Mucosa of rectum (tissue), 2 donors: ENCODE measurements around the gene TRABD2B.

Source experiments
- H3K27ac ChIP-seq, 2 donors: one replicate each; pipeline ENCODE4 v1.7.0; 2013; ENCODE audit warnings: inconsistent platforms in 2 of 2, low read depth in 2 of 2, low read length in 2 of 2
- H3K27me3 ChIP-seq, 2 donors: one replicate each; pipeline ENCODE4 v1.7.0; 2013; ENCODE audit warnings: low read length in 2 of 2; ENCODE audit not compliant: control insufficient read depth in 2 of 2, insufficient read depth in 2 of 2
- H3K36me3 ChIP-seq, 2 donors: one replicate each; pipeline ENCODE4 v1.7.0; 2013; ENCODE audit warnings: low read length in 2 of 2; ENCODE audit not compliant: control insufficient read depth in 2 of 2, insufficient read depth in 2 of 2
- H3K4me1 ChIP-seq, 2 donors: one replicate each; pipeline ENCODE4 v1.7.0; 2013; ENCODE audit warnings: low read length in 2 of 2, mild to moderate bottlenecking in 1 of 2; ENCODE audit not compliant: control insufficient read depth in 2 of 2, insufficient read depth in 2 of 2
- H3K4me3 ChIP-seq, 2 donors: one replicate each; pipeline ENCODE4 v1.7.0; 2013; ENCODE audit warnings: low read length in 2 of 2
- H3K9ac ChIP-seq, 2 donors: one replicate each; pipeline ENCODE4 v1.7.0; 2013; ENCODE audit warnings: low read length in 2 of 2, low read depth in 1 of 2, mild to moderate bottlenecking in 1 of 2
- H3K9me3 ChIP-seq, 2 donors: one replicate each; pipeline ENCODE4 v1.7.0; 2013; ENCODE audit warnings: low read length in 2 of 2; ENCODE audit not compliant: control insufficient read depth in 2 of 2
- donor health status: healthy.
- donor health status: Normal muscosa, but diverticular disease.

Gene TRABD2B

DNA sequence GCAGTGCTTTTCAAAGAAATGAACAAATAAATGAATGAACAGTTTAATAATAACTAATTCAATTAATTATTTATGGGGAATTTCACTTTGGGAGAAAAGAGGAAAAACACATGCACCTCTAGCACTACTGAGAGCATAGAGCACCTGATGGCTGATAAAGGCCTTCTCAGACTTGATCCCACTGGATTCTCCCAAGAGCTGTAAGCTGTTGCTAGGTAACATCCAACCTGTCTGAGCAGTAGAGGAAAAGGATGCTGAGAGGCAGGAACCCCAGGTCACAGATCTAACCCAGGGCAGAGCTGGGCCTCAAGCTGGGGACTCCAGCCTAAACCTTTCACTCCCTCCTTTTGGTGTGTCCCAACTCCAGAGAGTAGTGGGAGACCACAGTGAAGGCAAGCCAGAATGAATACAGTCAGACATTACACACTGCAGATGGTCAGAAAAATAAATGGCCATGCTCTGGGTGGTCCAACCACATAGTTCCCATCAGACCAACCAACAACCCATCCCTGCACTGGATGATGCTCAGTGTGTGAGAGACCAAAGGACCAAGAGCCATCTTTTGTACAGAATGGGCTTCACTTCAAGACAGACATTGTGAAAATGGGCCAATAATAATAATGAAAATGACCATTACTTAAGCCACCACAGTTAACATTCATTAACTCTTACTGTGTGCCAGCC, 15.4 kb downstream of the TRABD2B start:
- Histone ChIP-seq H3K27ac (no peak overlapping the region), H3K36me3 (no peaks in the 10 kb centered on the region), H3K9ac (no peak overlapping the region), H3K4me1 (peaks cover 0 to 3% of the 10 kb centered on the region in 2 donors), H3K4me3 (no peak overlapping the region), H3K27me3 (no peaks in the 10 kb centered on the region), H3K9me3 (no peaks in the 10 kb centered on the region)

DNA sequence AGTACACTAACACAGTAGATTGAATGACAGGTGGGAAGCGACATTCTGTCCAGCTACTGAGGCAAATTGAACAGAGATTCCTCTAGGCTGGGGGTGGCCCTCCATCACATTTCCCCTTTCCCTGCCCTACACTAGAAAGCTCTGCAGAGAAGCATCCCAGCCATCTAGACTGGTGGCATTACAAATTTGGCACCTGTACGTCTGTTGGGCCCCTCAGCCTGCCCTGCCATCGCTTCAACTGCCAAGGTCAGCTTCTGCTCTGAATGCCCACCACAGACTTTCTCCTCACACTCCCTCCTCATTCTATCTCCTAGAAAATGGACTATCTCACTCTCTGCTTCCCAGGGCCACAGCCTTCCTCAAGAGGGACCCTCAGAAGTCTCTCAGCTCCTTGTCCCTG, 16.7 kb downstream of the TRABD2B start:
- no peak overlapping the region for H3K9ac ChIP-seq
- H3K36me3 ChIP-seq = no peaks in the 10 kb centered on the region
- no peak overlapping the region for H3K4me3 ChIP-seq
- no peak overlapping the region for H3K27ac ChIP-seq
- no peaks in the 10 kb centered on the region for H3K27me3 ChIP-seq
- H3K9me3 ChIP-seq = no peaks in the 10 kb centered on the region
- peaks cover 0 to 3% of the 10 kb centered on the region in 2 donors for H3K4me1 ChIP-seq

DNA sequence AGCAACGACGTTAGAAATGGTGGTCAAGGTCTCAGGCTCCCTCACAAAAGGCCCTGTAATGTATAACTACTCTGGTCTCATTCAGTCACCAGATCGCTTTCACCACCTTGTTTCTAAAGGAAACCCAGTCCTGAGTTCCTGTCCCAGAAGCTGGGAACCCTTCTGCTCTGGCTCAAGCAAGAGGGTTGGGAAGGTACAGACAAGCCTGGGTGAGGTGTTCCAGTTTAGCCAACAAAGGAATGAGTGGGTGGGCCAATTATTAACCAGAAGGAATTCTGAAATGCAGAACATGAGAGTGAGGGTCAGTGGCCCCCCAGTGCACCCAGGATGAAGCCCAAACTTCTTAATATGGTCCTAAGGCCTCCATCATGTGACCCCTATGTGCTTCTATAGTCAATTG, 17.5 kb downstream of the TRABD2B start:
- Histone ChIP-seq H3K27me3 (no peaks in the 10 kb centered on the region), H3K27ac (no peak overlapping the region), H3K36me3 (no peaks in the 10 kb centered on the region), H3K4me3 (no peak overlapping the region), H3K9me3 (no peaks in the 10 kb centered on the region), H3K9ac (no peak overlapping the region), H3K4me1 (peaks cover 0 to 3% of the 10 kb centered on the region in 2 donors)

DNA sequence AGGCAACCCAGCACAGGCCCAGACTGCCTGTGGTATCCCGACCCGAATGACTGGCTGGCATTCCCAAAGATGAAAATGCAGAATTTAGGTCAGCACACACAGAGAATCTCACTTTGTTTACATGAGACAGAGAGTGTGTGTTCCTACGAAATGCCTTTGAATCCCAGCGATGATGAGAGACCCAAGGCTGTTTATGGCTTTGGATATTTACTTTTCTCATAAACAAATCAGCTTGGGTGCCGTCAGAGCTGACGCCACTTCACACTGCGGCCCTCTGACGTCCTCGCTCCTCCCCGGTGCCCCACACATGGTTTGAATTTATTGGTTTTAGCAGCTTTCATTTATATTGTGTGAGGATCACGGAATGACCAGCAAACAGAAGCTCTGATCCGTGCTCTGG, 18.7 kb downstream of the TRABD2B start:
- Histone ChIP-seq H3K27me3 (no peaks in the 10 kb centered on the region), H3K9ac (no peak overlapping the region), H3K27ac (peak overlapping the region in 1 of 2 donors; percentile 52)

DNA sequence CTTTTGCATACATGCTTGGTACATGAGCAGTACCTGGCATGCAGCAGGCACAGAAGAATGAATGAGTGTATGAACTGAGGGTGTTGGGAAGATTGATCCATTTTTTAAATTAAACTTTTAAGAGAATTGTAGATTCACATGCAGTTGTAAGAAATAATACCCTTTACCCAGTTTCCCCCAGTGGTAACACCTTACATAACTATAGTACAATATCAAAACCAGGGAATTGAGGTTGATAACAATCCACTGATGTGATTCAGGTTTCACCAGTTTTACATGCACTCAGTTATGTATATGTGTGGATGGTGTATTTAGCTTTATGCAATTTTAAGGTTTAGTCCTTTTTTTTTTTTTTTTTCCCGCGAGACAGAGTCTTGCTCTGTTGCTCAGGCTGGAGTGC, 20.5 kb downstream of the TRABD2B start:
- H3K36me3 ChIP-seq = no peaks in the 10 kb centered on the region
- no peak overlapping the region for H3K27ac ChIP-seq
- H3K4me1 ChIP-seq = peaks cover 0 to 3% of the 10 kb centered on the region in 2 donors
- H3K9me3 ChIP-seq = no peaks in the 10 kb centered on the region
- no peak overlapping the region for H3K4me3 ChIP-seq
- no peak overlapping the region for H3K9ac ChIP-seq
- H3K27me3 ChIP-seq = no peaks in the 10 kb centered on the region

More for the DNA sequence above, 18.7 kb downstream of the TRABD2B start:
- Histone ChIP-seq H3K9me3 (no peaks in the 10 kb centered on the region), H3K4me1 (peaks cover 0 to 3% of the 10 kb centered on the region in 2 donors), H3K36me3 (no peaks in the 10 kb centered on the region), H3K4me3 (no peak overlapping the region)

DNA sequence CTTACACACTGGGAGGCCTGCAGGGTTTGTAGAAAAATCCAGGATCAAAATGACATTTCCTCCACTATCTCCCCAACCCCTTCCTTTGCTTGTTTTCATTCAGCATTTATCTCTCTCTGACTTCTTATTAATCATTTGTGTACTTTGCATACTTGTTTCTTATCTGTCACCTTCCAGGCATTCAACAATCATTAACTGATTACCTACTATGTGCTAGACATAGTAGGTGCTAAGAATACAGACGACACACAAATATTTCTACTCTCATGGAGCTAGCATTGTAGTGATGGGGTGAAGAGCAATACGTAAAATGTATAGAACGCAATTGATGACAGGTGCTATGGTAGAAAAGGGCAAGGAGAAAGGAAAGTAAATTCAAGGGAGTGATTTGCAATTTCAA, 20.9 kb downstream of the TRABD2B start:
- H3K4me1 ChIP-seq = peaks cover 0 to 3% of the 10 kb centered on the region in 2 donors
- H3K9me3 ChIP-seq = no peaks in the 10 kb centered on the region
- H3K27ac ChIP-seq = no peak overlapping the region
- H3K27me3 ChIP-seq = no peaks in the 10 kb centered on the region
- H3K4me3 ChIP-seq = no peak overlapping the region
- H3K36me3 ChIP-seq = no peaks in the 10 kb centered on the region
- H3K9ac ChIP-seq = no peak overlapping the region

DNA sequence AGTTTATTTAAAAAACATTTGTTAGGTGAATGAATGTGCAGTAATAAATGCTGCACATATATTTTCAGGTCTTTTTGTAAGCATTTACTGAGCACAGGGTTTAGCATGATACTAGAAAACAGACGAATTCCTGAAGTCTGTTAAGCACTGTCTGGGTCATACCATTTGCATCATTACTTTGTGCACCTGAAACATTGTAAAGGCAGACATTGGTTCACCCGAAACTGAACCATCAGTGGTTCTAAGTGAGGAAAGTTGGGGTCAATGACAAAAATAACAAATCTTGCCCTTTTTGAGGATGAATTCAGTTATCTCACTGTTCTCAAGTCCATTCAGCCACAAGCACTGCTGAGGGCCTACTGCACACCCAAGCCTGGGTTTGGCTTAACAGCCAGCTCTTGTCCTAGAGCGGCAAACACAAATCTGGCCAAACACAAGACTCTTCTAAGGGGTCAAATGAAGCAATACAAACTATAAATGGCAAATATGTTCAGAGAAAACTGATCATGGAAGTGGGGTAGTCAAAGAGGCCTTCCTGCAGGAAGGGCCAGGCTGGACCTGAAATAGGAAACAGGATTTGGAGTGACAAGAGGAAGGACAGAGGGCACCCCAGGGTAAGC, 21.8 kb downstream of the TRABD2B start:
- H3K4me3 ChIP-seq = no peak overlapping the region
- no peaks in the 10 kb centered on the region for H3K9me3 ChIP-seq
- H3K36me3 ChIP-seq = no peaks in the 10 kb centered on the region
- no peak overlapping the region for H3K9ac ChIP-seq
- no peak overlapping the region for H3K27ac ChIP-seq
- H3K4me1 ChIP-seq = peaks cover 0 to 3% of the 10 kb centered on the region in 2 donors
- no peaks in the 10 kb centered on the region for H3K27me3 ChIP-seq

DNA sequence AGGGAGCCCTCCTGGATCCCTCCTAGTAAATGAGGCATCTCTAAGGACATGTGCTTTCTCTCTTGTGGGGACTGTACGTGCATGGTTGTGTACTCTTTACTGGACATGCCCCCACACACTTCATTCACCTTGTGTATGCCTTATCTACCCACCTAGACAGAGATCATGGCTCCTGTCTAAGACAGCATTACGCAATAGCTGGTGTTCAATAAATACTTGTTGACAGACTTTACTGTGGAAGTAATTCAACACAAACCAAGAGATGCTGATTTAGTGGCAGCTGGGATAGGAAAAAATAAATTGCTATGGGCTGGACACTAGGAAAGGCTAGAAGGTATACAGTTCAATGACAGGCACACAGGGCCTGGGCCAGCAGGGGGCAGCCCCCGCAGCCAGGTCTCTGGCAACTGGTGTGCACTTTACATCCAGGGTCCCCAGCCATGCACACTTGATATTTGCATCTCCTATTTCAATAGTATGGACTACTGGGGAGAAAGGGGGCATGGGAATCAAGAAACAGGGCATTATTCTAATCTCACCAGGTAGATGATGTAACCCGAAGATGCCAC, 24.2 kb downstream of the TRABD2B start:
- Histone ChIP-seq H3K9ac (no peak overlapping the region), H3K9me3 (no peaks in the 10 kb centered on the region), H3K4me1 (no peaks in the 10 kb centered on the region)

DNA sequence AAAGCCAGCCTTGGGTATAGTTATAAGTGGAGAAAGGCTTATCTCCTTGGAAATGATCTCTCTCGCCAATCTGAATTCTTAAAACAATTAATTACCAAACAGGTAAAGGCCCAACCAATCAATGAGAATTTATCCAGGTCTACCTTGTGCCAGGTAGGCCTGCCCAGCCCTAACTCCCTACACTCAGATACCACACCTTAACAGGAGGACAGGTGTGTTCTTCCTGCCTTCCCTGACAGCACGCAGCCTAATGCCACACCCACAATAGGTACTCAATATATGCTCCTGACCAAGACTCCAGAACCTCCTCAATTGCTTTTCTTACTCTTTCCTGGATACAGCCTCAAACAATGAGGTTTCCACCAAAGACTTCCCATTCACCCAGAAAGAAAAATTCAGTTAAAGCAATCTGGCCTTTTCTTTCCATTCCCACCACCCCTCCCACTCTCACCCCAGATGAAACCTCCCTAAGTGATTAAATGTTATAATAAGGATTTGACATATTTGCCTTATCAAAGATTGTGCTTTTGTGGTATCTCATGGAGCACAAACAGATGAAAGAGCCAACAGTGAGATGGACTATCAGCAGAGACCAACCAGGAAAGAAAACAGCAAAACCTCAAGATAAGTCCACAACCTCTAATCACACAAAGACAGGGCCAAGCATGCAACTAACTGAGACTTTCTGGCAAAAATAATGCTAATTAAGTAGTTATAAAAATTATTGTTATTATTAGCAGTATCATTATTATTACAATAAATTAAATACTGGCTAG, 25.6 kb downstream of the TRABD2B start:
- H3K27ac ChIP-seq = no peak overlapping the region
- H3K9me3 ChIP-seq = no peaks in the 10 kb centered on the region
- no peaks in the 10 kb centered on the region for H3K27me3 ChIP-seq
- no peaks in the 10 kb centered on the region for H3K4me1 ChIP-seq
- no peak overlapping the region for H3K4me3 ChIP-seq
- H3K9ac ChIP-seq = no peak overlapping the region
- no peaks in the 10 kb centered on the region for H3K36me3 ChIP-seq

More for the DNA sequence above, 24.2 kb downstream of the TRABD2B start:
- Histone ChIP-seq H3K27me3 (no peaks in the 10 kb centered on the region), H3K4me3 (no peak overlapping the region), H3K36me3 (no peaks in the 10 kb centered on the region), H3K27ac (no peak overlapping the region)

DNA sequence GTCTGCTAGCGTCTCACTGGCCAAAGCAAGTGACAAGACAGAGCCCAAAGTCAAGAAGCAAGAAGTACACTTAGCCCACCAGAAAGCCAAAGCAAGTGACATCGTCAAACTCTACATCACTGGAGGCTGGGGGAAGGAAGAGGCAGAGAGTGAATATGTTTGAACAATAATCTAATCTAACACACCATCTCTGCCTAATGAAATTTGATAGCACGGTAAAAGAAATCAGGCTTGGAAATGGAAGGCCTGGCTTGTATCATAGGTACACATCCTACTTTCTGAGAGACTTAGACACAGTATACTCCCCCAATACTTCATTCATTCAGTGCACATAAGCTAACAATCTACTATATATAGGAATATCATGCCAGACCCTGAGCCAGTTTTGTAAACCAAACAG, 26.3 kb downstream of the TRABD2B start:
- Histone ChIP-seq H3K27ac (no peak overlapping the region), H3K27me3 (no peaks in the 10 kb centered on the region), H3K4me1 (no peaks in the 10 kb centered on the region), H3K9ac (no peak overlapping the region), H3K9me3 (no peaks in the 10 kb centered on the region), H3K4me3 (no peak overlapping the region), H3K36me3 (no peaks in the 10 kb centered on the region)
